ENCODE measurements around the gene LY6G6C.

The LY6G6C gene

DNA sequence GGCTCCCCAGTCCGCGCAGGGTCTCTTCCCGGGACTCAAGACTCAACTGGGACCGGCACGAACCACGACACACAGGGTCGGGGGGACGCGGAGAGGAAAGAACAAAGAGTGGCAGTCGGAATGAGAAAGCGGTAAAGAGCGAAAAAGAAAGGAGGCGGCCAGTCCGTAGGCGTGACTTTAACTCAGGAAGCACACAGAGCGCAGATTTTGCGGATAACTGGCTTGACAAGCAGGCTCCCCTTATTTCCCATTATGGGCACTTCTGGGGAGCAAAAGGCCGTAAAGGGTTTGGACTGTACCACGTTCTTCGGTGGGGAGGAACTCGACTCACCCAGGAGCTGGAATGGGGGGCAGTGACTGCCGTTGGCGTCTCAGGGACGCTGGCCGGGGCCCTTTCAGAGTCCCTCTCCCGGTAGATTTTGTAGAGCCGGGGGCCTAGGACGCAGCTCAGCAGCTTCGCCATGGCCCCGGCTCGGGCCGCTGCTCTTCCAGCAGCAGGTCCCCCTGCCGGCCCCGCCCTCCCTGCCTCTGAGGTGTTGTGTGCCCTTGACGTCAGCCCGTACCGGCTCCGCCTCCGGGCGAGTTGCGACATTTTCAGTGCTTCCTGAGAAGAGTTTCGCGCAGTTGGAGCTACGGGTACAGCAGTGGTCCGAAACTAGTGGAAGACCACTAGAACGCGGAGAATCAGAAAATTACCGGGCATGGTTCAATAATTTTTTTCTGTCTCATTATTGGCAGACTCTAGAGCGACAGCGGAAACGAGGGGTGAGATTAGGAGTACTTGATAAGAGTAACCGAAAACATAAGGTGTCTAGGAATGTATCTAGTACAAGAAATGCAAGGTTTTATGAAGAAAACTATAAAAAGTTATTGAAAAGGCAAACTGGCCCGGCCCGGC is 18.5 kb downstream of the LY6G6C start, which contains the start of gene ABHD16A:
TSS of gene ABHD16A (minus strand) at position 506 of the 898 bp plus-strand sequence. CDS start at position 463, 43 bp downstream.
- DNase-seq = peak; percentile 99

DNA sequence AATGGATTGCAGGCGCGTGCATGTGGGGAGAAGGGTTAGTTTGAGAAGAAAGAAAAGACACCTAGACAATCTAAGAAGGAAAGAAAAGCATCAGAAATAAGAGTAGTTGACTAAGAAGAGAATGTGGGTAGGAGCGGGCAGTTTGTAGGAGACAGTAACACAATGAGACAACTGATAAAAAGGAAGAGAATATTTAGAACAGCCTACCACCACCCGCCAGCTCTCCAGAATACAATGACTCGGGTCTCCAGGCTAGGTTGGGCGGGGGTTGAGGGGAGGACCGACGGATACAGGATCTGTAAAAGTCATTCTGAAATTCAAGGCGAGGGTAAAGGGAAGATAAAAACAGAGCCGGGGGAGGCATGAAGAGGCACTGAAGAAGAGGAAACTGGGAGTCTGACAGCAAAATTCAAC is 19.1 kb downstream of the LY6G6C start:
- no peak for DNase-seq

DNA sequence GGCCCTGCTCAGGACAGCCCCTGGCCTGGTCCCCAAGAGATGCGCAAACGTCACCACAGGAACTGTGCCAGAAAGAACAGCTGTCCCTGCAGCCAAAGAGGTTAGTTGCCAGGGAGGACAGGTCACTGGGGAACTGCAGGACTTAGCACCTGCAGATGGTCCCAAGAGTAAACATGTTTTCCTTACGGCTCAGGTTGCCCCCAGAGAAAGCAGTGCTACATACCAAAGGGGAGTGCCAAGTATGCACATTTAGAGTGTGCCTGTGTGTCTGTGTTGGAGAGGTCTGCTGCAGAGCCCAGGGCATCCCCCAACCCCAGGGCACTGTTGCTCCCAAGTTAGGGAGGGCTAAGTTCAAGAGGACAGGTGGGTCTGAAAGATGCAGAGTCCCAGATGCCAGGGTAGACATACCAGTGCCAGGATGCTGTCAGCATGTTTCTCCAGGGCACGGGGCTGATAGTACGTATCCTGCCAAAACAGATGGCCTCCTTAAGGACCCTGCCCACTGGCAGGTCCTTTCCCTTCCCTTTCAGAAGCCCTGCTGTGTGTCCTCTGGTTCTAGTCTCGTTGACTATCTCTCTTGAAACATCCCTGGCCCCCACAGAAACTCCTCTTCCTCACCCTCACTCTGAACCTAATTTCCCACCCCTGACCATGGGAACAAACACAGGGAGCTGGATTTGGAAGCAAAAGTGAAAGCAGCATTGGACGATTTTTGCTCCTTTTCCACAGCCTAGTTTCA is 19.7 kb downstream of the LY6G6C start:
- no peak for DNase-seq

DNA sequence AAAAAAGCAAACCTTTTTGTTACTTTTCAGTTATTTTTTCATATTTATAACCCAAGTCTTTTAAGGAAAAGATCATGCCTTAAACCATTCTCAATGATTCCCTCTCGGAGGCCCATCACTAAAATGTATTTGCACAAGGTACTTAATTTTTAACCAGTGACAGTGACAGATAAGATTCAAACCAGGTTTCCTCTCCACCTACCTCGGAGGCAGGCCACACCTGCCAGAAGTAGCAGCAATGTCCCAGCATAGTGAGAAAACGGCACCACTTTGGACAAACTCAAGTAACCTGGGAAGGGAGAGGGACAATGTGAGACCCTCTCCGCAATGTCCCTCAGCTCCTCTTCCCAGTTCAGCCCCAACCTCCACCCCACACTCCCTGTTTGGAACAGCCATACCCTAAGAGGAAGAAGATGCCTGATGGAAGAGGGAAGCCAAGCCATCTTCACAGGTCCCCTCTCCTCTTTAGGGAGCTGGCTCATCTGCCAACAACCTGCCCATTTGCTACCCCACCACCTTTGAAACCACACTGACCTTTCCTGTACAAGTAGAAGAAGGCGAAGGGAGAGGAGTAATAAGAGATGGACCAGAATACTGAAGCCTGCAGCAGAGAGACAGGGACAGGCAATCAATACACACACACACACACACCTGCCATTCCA is 20.7 kb downstream of the LY6G6C start:
- DNase-seq = no peak

DNA sequence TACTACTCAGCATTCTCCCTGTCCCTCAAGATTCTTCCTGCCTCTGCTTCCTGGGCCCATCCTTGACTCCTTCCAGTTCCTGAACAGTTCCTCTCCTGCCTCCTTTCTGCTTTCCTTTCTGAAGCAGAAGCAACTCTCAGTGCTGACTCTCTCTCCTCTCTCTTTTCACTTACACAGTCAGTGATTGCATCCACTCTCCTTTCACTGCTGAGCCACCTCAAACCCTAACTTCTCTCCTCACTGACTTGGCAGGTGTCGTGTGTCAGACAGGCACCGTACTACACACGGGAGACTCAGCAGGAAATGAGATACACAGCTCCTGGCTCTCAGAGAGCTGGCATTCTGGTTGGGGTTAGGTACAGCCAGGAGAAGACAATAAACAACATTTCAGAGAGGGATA is 24.0 kb downstream of the LY6G6C start:
- DNase-seq = no peak

DNA sequence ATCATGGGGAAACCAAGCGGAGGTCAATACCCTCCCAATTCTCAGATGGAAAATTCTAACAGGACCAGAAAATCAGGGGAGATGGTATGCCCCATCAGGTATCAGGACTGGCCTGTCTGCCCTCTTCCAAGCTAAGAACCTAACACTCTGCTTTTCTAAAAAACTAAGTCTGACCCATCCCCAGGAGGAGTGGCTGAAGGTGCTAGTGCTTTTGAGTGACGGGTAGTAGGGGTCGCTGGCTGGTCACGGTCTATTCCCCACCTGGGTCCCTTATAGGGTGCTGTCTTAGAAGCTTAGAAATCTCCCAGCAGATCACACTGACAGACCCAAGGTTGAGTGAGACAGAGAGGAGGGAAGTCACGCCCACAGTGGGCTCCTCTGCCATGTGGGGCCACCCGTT is 28.0 kb downstream of the LY6G6C start:
- no peak for DNase-seq

DNA sequence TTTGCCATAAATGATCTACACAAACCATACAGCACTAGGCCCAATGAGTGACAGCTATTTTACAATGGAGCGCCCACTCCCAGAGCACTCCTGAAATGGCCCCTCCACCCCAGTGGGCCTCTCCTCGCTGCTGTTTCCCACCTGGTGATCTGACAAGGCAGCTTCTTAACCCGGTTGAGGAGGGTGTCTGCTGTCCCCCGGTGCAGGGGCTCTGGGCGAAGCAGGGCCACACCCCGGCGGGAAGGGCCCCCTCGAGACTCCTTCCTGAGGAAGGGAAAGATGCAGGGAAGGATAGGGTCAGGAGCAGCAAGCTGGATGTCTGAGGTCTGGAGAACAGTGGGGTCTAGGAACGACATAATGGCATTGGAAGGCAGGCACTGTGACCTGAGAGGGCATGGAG is 28.7 kb downstream of the LY6G6C start:
- DNase-seq = no peak

DNA sequence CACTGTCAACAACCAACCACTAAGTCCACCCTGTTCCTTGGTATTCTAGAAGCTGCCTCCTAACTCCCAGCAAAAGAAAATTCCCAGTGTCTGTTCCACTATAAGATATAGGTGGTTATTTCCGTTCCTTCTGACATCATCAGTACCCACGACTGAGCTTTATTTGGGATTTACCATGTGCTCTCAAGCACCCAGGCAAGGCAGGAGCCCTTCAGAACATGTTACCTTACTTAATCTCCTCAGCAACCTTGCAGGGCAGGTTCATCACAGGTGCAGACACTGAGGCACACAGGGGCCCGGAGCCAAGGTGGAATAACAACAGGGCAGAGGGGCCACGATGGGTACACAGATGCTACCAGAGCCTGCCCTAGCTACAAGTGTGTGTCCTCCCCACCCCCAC is 29.2 kb downstream of the LY6G6C start:
- DNase-seq = no peak

DNA sequence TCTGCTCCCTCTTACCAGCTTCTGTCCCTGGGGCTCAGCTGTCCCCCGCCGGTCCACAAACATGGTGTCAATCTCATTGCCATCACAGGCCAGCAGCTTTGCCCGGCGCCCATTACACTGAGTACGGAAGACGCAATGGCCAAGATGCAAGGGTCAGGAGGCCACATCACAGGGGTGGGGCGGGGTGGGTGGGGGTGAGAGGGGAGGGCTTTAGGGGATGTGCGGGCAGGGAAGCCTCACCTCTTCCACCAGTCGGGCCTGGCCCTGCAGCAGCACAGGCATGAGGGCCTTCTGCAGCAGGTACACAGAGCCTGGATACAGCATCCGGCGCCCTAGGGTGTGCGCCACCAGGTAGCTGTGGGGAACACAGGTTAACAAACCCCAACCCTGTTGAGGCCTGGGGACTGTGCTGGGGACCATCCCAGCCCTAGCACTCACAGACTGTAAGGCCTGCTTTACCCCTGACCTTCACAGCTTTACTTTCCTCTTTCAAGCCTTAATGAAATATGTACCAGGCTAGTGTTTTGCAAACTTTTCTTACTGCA is 29.9 kb downstream of the LY6G6C start:
- no peak for DNase-seq

DNA sequence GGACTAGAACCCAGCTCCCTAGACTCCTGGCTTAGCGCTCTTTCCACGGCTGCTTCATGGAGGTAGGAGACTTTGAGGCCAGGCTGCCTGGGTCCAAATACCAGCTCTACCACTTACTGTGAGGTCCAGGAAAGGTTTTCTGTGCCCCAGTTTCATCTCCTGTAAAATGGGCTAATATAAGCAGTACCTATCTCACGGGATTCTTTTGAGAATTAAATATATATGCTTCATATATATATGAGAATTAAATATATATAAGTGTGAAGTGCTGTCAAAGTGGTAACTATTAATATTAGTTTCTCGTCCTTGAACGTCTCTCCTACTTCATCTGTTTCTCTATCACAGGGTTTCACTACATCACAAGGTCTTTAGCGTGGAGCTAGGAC is 30.5 kb downstream of the LY6G6C start:
- DNase-seq = no peak

DNA sequence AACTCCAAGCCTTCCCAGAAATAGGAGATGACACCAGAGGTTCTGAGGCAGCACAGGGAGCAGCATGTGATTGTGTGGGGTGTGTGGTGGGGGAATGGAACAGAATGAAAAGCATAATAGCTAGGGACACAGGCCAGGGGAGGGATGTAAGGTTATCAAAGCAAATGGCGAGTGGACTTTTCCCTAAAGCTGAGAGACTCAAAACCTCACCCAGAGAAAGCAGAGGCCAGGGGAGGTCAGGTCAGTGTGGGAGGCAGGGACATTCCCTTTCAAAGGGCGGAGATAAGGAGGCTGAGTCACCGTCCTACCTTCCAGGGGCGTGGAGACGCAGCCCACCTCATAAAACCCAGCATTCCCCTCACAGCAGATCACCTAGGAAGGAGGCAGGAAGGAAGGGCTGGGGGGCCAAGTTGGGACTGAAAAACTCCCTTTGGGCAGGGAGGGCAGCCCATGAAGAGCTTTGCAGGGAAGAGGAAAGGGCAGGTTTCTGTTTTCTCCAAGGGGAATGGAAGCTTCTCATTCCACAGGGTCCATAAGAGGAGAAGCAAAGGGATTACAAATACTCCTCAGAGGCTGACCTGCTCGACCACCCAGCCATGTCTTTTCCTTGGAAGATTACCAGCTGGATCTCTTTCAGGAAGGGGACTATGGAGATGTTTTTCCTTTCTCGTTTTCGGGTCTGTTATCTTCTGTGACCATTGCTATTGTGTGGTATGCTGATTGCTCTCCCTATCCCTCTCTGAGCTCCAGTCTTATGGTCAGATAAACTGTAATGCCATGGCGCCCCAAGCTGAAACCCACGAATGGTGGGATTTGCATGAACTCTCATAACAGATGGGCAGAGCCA is 31.1 kb downstream of the LY6G6C start:
- no peak for DNase-seq

DNA sequence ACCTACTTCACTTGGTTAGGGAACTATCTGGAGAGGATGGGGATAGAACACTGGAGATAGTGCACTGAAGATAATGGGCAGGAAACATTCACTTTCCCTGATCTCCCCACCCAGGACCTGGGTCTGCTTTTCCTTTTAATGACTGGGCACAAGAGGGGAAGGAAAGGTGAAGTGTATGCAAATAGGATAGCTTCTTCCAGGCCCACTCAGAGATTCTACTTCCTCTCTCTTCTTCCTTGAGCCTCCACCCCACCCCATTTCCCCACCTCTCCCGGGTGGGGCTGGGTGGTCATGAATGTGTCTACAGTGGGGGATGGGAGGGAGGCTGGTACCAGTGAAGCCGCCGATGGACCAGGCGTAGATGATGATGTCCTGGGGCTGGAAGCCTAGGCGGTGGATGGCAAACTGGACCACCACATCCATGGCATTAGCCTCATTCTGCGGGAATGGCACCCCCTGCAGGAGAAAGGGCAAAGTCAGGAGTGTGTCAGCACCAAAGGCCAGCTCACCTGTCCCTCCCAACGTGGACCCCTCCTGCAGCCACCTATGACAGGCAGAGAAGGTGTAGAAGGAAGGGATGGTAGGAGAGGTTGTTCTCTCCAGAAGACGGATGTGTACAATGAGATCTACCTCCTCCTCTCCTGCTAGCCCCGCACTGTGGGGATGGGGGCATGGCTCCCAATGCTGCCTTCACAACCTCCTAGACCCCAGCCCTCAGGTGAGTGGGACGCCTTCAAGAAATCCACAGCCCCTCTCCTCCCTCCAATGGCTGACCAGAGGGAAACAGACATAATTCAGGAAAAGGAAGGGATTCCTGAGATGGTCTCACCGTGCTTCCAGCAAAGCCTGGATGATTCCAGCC is 32.1 kb downstream of the LY6G6C start:
- DNase-seq = no peak

DNA sequence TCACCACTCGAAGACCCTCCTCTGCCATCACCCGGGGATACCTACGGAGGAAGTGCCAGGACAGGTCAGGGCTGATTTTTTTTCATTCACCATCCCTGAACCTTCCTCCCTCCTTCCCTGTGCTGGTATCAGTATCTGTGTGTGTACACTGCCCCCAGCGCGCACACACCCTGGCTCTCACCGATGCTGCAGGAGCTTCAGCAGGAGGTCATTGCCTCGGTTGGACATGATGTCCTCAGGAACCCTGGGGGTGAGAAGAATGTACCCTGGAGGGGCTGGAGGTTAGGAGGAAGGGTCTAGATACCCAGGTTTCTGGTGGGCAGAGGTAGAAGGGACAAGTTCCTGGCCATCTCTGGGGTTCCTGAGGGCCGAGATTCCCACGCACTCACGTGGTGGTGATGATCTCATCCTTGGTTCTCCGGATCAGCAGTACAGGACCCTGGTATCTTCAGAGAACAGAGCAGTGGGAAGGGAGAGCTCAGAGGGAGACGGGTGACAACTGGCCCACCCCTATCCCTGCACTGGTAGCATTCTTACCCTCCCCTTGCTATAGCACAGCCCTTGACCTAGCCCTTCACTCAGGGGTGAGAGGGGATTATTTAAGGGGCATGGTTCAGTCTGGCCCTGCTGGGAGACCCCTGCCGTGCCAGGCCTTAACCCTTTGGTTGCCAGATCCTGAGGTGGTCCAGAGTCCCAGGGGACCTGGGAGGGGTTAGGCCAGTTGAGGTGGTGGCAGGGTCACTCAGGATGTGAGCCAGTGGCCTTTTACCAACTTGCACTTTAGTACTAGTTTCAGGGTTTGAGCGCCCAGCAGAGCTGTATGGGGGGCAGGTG is 33.5 kb downstream of the LY6G6C start:
- no peak for DNase-seq

DNA sequence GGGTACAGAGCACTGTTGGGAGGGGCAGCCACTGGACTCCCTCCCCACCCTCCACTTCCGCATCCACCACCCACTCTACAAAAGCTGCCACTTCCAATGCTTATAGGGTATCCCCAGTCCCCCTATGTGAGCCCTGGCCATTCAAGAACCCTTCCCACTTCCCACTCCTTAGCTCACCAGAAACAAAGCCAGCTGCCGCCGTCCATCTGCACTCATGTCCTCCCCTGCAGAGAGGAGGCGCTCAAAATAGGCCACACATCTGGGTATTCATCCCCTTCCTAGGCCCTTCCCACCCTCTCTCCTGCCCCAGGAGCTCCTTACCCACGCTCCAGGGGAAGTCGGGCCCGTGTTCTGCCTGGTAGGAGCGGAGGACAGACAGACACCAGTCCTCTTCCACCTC is 34.2 kb downstream of the LY6G6C start:
- no peak for DNase-seq

DNA sequence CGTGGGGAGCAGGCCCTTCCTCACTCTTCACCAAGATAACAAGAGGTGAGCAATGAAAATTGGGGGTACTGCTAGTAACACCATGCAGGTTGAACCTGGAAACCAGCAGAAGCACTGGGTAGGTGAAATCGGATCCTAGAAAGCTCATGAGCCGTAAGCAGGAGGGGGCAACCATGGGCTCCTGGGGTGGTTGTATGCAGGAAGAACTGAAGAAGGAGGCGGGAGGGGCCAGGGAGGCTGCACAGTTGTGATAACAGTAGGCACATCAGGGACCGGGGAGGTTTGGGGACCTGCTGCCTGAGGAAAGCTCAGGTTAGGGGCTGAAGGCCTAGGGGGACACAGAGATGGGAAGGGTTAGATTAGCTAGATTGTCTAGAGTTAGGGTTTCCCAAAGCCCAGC is 35.1 kb downstream of the LY6G6C start:
- no peak for DNase-seq

DNA sequence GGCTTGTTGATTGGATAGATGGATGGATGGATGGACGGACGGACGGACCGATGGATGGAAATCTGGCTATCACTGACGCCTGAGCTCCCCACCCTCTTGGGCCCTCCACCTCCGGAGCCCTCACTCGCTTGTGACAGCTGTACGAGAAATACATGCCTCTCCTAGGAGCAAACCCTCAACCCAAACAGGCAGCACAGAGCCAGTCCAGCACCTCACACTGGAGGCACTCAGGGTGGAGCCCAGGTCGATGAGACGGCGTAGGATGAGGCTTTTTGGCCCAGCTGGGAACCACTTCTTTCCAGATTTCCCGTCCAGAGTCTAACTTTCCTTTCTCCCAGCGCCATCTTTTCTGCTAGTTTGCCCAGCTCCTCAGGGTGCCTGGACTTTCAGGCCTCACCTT is 38.0 kb downstream of the LY6G6C start:
- no peak for DNase-seq

DNA sequence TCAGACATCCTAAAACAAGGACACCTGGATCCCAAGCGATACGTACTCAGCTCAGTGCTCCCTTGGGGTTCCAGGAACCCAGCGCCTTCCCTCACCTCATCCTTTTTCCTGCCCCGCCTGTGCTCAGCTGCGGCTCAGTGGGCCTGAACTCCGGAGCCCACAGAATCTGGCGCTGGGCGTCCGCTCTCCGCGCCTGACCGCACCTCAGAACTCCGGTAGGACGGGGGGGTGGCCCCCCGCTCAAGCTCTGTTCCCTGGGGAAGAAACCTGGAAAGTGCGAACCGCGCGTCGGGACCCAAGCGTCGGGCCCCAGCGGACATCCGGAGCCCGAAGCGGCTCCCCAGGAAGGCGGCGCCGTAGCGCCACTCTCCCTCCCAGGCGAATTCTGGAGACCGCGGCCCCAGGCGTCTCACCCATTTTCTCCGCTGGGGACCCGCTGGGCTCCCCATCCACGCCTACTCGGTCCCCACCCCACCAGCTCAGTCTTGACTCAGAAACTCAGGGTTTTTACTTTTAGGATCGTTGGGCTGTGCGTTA is 40.3 kb downstream of the LY6G6C start:
- peak; percentile 54 for DNase-seq

DNA sequence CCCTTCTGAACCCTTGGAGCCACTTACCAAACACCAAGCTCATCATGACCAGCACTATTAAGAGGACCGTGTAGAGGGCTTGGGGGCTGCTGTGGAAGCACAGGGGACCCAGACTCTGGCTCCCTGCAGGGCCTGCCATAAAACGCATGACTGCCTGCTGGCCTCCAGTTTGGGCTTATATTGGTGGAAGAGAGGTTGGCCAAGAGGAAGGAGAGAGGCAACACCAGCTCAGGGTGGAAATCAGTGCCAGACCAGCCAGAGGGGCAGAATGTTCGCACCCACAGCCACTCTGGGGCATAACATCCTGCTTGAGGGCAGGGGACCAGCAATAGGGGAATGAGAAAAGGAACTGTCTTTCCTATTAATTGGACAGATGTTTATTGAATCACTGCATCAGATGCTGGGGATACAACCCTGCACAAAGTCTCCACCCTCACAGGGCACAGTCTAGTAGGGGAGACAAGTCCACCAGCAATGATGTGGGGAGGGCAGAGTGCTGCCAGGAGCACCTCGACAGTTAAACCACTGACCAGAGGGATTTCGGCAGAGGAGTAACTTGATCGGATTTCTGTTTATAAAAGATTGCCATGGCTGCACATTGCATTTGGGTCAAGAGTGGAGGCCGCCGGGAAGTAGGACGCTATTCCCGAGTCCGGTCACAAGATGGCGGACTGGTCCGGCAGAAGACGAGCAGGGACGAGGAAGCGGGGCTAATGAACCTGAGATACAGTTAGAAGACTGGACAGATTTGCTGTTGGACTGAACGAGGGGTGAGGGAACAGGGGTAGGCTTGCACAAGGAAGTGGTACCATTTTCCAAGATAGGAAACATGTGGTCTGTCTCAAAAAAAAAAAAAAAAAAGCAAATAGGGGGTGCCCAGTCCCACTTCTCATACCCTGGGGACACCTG is 41.1 kb downstream of the LY6G6C start, which contains the start of gene LY6G5C:
TSS of gene LY6G5C (minus strand) at position 842 of the 909 bp plus-strand sequence. CDS start at position 148, 694 bp downstream.
- DNase-seq = peak; percentile 87

DNA sequence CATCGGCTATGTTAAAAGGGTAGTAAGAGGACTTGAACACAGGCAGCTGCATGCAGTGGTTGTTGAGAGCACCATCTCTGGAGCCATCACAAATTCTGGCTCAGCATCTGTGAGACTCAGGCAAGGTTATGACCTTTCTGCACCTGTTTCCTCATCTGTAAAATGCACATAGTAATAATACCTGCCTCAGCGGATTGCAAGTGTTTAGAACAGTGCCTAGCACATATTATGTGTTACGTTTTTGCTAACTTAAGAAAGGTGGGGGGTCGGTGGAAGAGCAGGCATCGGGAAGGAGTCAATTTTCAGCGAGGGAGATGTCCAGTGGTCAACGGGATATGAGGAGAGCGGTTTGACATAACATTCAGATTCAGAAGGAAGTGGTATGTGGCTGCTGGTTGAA is 43.6 kb downstream of the LY6G6C start:
- no peak for DNase-seq
